HepG2 (cell line): ENCODE data around the gene DOCK3. TPM values are rescaled to one million over a fixed set of nuclear protein-coding genes. Genes with fewer than 3 reads are reported as not detected.

Experiments
- ATAD3A ChIP-seq: sonication (generic); formaldehyde crosslinking; IDR thresholded peaks from 2 replicates; pipeline ENCODE4 v1.4.0; 2020; ENCODE audit warnings: missing genetic modification reagents
- ATM ChIP-seq: fragments of 450-650 bp; IDR thresholded peaks from 2 replicates; pipeline ENCODE4 v1.7.1; 2017; ENCODE audit warnings: mild to moderate bottlenecking, borderline replicate concordance
- CBX1 ChIP-seq: IDR thresholded peaks from one replicate; pipeline ENCODE4 v1.6.1; 2016; ENCODE audit warnings: antibody characterized with exemption, low read depth
- EP300 ChIP-seq, 3 experiments: sonication (generic) in 1 of 3; formaldehyde crosslinking in 1 of 3; IDR thresholded peaks; 2 replicates each; pipeline versions ENCODE4 v1.5.1 to v1.6.1; 2011 to 2020; ENCODE audit warnings: low read depth in 2 of 3, low read length in 2 of 3, borderline replicate concordance in 1 of 3, improper control_type of control experiment in 1 of 3, mild to moderate bottlenecking in 1 of 3, missing genetic modification reagents in 1 of 3, moderate library complexity in 1 of 3
- FOXA3 ChIP-seq: IDR thresholded peaks from 2 replicates; pipeline ENCODE4 v1.6.1; 2016; ENCODE audit warnings: missing genetic modification reagents, missing compliant biosample characterization
- HINFP ChIP-seq: sonication (generic); formaldehyde crosslinking; IDR thresholded peaks from 2 replicates; pipeline ENCODE4 v1.4.0; 2020; ENCODE audit warnings: low read depth, mild to moderate bottlenecking, missing genetic modification reagents
- HNF1A ChIP-seq, 2 experiments: sonication (generic) in 1 of 2; formaldehyde crosslinking in 1 of 2; IDR thresholded peaks; 2 replicates each; pipeline versions ENCODE4 v1.4.0 to v1.6.1; 2016 to 2020; ENCODE audit warnings: borderline replicate concordance in 1 of 2, low read depth in 1 of 2, mild to moderate bottlenecking in 1 of 2, missing genetic modification reagents in 1 of 2
- RAD21 ChIP-seq: fragments of 450-650 bp; formaldehyde crosslinking; IDR thresholded peaks from 2 replicates; pipeline ENCODE4 v1.5.0; 2020; ENCODE audit warnings: mild to moderate bottlenecking
- RAD51 ChIP-seq: fragments of 450-650 bp; IDR thresholded peaks from 2 replicates; pipeline ENCODE4 v1.6.1; 2016; ENCODE audit warnings: borderline replicate concordance
- SPEN ChIP-seq: sonication (generic); formaldehyde crosslinking; IDR thresholded peaks from 2 replicates; pipeline ENCODE4 v1.5.1; 2020; ENCODE audit warnings: low read depth, mild to moderate bottlenecking, missing genetic modification reagents
- TAF1 ChIP-seq: sonication (generic); formaldehyde crosslinking; IDR thresholded peaks from 2 replicates; pipeline ENCODE4 v1.4.0; 2020; ENCODE audit warnings: missing genetic modification reagents
- YY1 ChIP-seq: IDR thresholded peaks from 2 replicates; pipeline ENCODE4 v1.6.1; 2011; ENCODE audit warnings: low read length, low read depth, moderate library complexity, mild to moderate bottlenecking; ENCODE audit not compliant: insufficient read depth, insufficient replicate concordance
- ZBTB7B ChIP-seq: sonication (generic); formaldehyde crosslinking; IDR thresholded peaks from 2 replicates; pipeline ENCODE4 v1.4.0; 2020; ENCODE audit warnings: missing genetic modification reagents
- ZGPAT ChIP-seq: IDR thresholded peaks from 2 replicates; pipeline ENCODE4 v1.6.1; 2016; ENCODE audit warnings: mild to moderate bottlenecking
- ZKSCAN1 ChIP-seq: fragments of 150-350 bp; IDR thresholded peaks from 2 replicates; pipeline ENCODE4 v1.6.1; 2014; ENCODE audit warnings: low read length
- ZNF18 ChIP-seq: sonication (generic); formaldehyde crosslinking; IDR thresholded peaks from 2 replicates; pipeline ENCODE4 v1.8.0; 2022; ENCODE audit warnings: mild to moderate bottlenecking, missing genetic modification reagents; ENCODE audit not compliant: insufficient replicate concordance
- ZNF225 ChIP-seq: sonication (generic); formaldehyde crosslinking; IDR thresholded peaks from 2 replicates; pipeline ENCODE4 v1.4.0; 2020; ENCODE audit warnings: mild to moderate bottlenecking, missing genetic modification reagents
- ZNF543 ChIP-seq: sonication (generic); formaldehyde crosslinking; IDR thresholded peaks from 2 replicates; pipeline ENCODE4 v1.4.0; 2020; ENCODE audit warnings: mild to moderate bottlenecking, missing genetic modification reagents
- ZNF564 ChIP-seq: sonication (generic); formaldehyde crosslinking; IDR thresholded peaks from 2 replicates; pipeline ENCODE4 v1.8.1; 2023; ENCODE audit warnings: mild to moderate bottlenecking, missing genetic modification reagents
- ZNF589 ChIP-seq: sonication (generic); formaldehyde crosslinking; conservative IDR thresholded peaks from 2 replicates; pipeline ENCODE4 v1.8.0; 2022; ENCODE audit warnings: mild to moderate bottlenecking, moderate library complexity, missing genetic modification reagents
- ZSCAN9 ChIP-seq: IDR thresholded peaks from 2 replicates; pipeline ENCODE4 v1.6.1; 2016; ENCODE audit warnings: borderline replicate concordance
- polyA plus RNA-seq, 8 experiments: library from polyadenylated mRNA; depleted of rRNA in 3 of 8; stranded (reverse) in 7 of 8; unstranded in 1 of 8; fragments of >200 nt; fragmentation: Illumina TruSeq in 4 of 8; extraction: Trizol in 4 of 8; gene quantifications; 2 replicates each; pipeline versions ENCODE4 v1.2.1 to v1.2.3, GENCODE V29; 2011 to 2016; ENCODE audit warnings: low read depth in 4 of 8, missing spikeins in 1 of 8, mixed read lengths in 1 of 8; ENCODE audit not compliant: insufficient read depth in 1 of 8
- total RNA-seq, 5 experiments: library from RNA; depleted of rRNA; stranded (reverse); fragments of >200 nt; fragmentation: Illumina TruSeq; extraction: Trizol; gene quantifications; 2 replicates each; pipeline ENCODE4 v1.2.3, GENCODE V29; 2016; ENCODE audit warnings: low read depth in 1 of 5

DOCK3 gene
- total and polyA plus RNA-seq, 2 of the 13 experiments (the other 11 are each of a cell fraction or from before 2014, with no cell fraction given): not detected

GRCh38 chr3:51391075-51391565, 716.4 kb downstream of the DOCK3 start, which contains the start of gene RBM15B (continued):
- TF ChIP-seq RAD21 (CRISPR knock-in tag) (peak; percentile 68), ZNF564 (CRISPR knock-in tag) (0 out of 2 replicates have a peak, but pooled peaks have one; percentile 3), ZGPAT (CRISPR knock-in tag) (peak; percentile 89), ZNF225 (CRISPR knock-in tag) (peak; percentile 16; the same call in 1 of the 2 replicates), ZNF589 (CRISPR knock-in tag) (no peak), HINFP (CRISPR knock-in tag) (peak; percentile 74; the same call in 1 of the 2 replicates), ZKSCAN1 (peak; percentile 51; the same call in 1 of the 2 replicates), ZNF18 (CRISPR knock-in tag) (no peak), ATM (no peak), SPEN (CRISPR knock-in tag) (peak; percentile 99), ZBTB7B (CRISPR knock-in tag) (no peak), RAD51 (peak; percentile 68), ZNF543 (CRISPR knock-in tag) (0 out of 2 replicates have a peak, but pooled peaks have one; percentile 59), ATAD3A (no peak), EP300 (IDR thresholded peaks at IDR 0.05; ENCODE audit: low read depth in 2 of 2, low read length in 2 of 2) (peak in 1 of 2 experiments; percentile 50; a peak in 2 of 4 replicates), EP300 (CRISPR knock-in tag; IDR thresholded peaks at IDR 0.05; ENCODE audit: borderline replicate concordance) (no peak), FOXA3 (CRISPR knock-in tag) (peak; percentile 62; the same call in 1 of the 2 replicates), CBX1 (peak; percentile 37), YY1 (peak; percentile 98), TAF1 (CRISPR knock-in tag) (peak; percentile 52; the same call in 1 of the 2 replicates), ZSCAN9 (CRISPR knock-in tag) (no peak), HNF1A (IDR thresholded peaks at IDR 0.05; ENCODE audit: low read depth) (no peak), HNF1A (CRISPR knock-in tag; IDR thresholded peaks at IDR 0.05; ENCODE audit: borderline replicate concordance) (0 out of 2 replicates have a peak, but pooled peaks have one; percentile 72)
